H9 (cell line): Measurements from ENCODE around the gene USP47. TPM values are rescaled to one million over a fixed set of nuclear protein-coding genes. Genes with fewer than 3 reads are reported as not detected.

Source experiments
- DNase-seq: peaks from one replicate; pipeline ENCODE4 v3.0.0-alpha.2; 2017
- H2AFZ ChIP-seq: one replicate; pipeline ENCODE4 v1.6.1; 2013; ENCODE audit warnings: mild to moderate bottlenecking, low read length, control low read depth, moderate library complexity
- H2AK5ac ChIP-seq: 2 replicates; pipeline ENCODE4 v1.6.1; 2013; ENCODE audit warnings: low read length, control low read depth, mixed read lengths; ENCODE audit not compliant: insufficient read length
- H2BK120ac ChIP-seq: one replicate; pipeline ENCODE4 v1.6.1; 2013; ENCODE audit warnings: low read depth, mild to moderate bottlenecking, low read length, control low read depth, inconsistent platforms; ENCODE audit not compliant: poor library complexity, severe bottlenecking
- H2BK12ac ChIP-seq: 2 replicates; pipeline ENCODE4 v1.6.1; 2013; ENCODE audit warnings: low read length, control low read depth, mixed read lengths, low read depth; ENCODE audit not compliant: insufficient read length
- H2BK15ac ChIP-seq: 2 replicates; pipeline ENCODE4 v1.6.1; 2013; ENCODE audit warnings: low read depth, low read length, control low read depth
- H2BK20ac ChIP-seq: one replicate; pipeline ENCODE4 v1.6.1; 2013; ENCODE audit warnings: low read depth, mild to moderate bottlenecking, low read length, control low read depth, inconsistent platforms; ENCODE audit not compliant: poor library complexity, severe bottlenecking
- H2BK5ac ChIP-seq: 2 replicates; pipeline ENCODE4 v1.6.1; 2013; ENCODE audit warnings: low read length, control low read depth, mixed read lengths; ENCODE audit not compliant: insufficient read length
- H3K14ac ChIP-seq: 2 replicates; pipeline ENCODE4 v1.6.1; 2013; ENCODE audit warnings: low read length, control low read depth; ENCODE audit not compliant: insufficient read depth
- H3K18ac ChIP-seq: 2 replicates; pipeline ENCODE4 v1.6.1; 2013; ENCODE audit warnings: low read depth, mild to moderate bottlenecking, mixed read lengths, low read length, control low read depth; ENCODE audit not compliant: insufficient read length
- H3K23ac ChIP-seq: 2 replicates; pipeline ENCODE4 v1.6.1; 2013; ENCODE audit warnings: low read length, control low read depth, mixed read lengths, low read depth; ENCODE audit not compliant: insufficient read length
- H3K23me2 ChIP-seq: 2 replicates; pipeline ENCODE4 v1.6.1; 2013; ENCODE audit warnings: low read depth, mild to moderate bottlenecking, mixed read lengths, low read length, control low read depth; ENCODE audit not compliant: insufficient read length, poor library complexity, severe bottlenecking
- H3K27ac ChIP-seq: 2 replicates; pipeline ENCODE4 v1.5.1; 2013; ENCODE audit warnings: low read length, control low read depth, mixed read lengths, low read depth; ENCODE audit not compliant: insufficient read length
- H3K27me3 ChIP-seq: 2 replicates; pipeline ENCODE4 v1.6.1; 2013; ENCODE audit warnings: low read length, control low read depth, inconsistent platforms; ENCODE audit not compliant: insufficient read depth
- H3K4ac ChIP-seq: 2 replicates; pipeline ENCODE4 v1.6.1; 2013; ENCODE audit warnings: low read depth, mild to moderate bottlenecking, control low read depth, inconsistent platforms, low read length, moderate library complexity
- H3K4me1 ChIP-seq: 2 replicates; pipeline ENCODE4 v1.6.1; 2013; ENCODE audit warnings: low read length, control low read depth, inconsistent platforms; ENCODE audit not compliant: insufficient read depth
- H3K4me2 ChIP-seq: 2 replicates; pipeline ENCODE4 v1.6.1; 2013; ENCODE audit warnings: low read length, control low read depth, mixed read lengths; ENCODE audit not compliant: insufficient read length, insufficient read depth
- H3K56ac ChIP-seq: 2 replicates; pipeline ENCODE4 v1.6.1; 2013; ENCODE audit warnings: low read depth, mild to moderate bottlenecking, mixed read lengths, low read length, control low read depth; ENCODE audit not compliant: insufficient read length
- H3K79me1 ChIP-seq: 2 replicates; pipeline ENCODE4 v1.6.1; 2013; ENCODE audit warnings: low read depth, mild to moderate bottlenecking, moderate library complexity, low read length, control low read depth, inconsistent platforms; ENCODE audit not compliant: insufficient read depth, poor library complexity, severe bottlenecking
- H3K79me2 ChIP-seq: 2 replicates; pipeline ENCODE4 v1.6.1; 2013; ENCODE audit warnings: low read length, control low read depth, inconsistent platforms; ENCODE audit not compliant: insufficient read depth
- H3K9ac ChIP-seq: 2 replicates; pipeline ENCODE4 v1.6.1; 2013; ENCODE audit warnings: low read length, control low read depth, mixed read lengths; ENCODE audit not compliant: insufficient read length; ENCODE audit errors: extremely low read depth
- H3K9me3 ChIP-seq: one replicate; pipeline ENCODE4 v1.6.1; 2013; ENCODE audit warnings: low read depth, low read length, inconsistent platforms; ENCODE audit not compliant: control insufficient read depth
- H3T11ph ChIP-seq: one replicate; pipeline ENCODE4 v1.6.1; 2013; ENCODE audit warnings: mild to moderate bottlenecking, low read length, control low read depth, inconsistent platforms
- H4K20me1 ChIP-seq: one replicate; pipeline ENCODE4 v1.6.1; 2013; ENCODE audit not compliant: control insufficient read depth, insufficient read length, insufficient read depth
- H4K5ac ChIP-seq: 2 replicates; pipeline ENCODE4 v1.6.1; 2013; ENCODE audit warnings: low read depth, mild to moderate bottlenecking, mixed read lengths, low read length, control low read depth; ENCODE audit not compliant: insufficient read length
- H4K8ac ChIP-seq: replicated peaks from 2 replicates; pipeline ENCODE4 v1.6.1; 2013; ENCODE audit warnings: low read length, control low read depth, mixed read lengths, low read depth; ENCODE audit not compliant: insufficient read length
- H4K91ac ChIP-seq: 2 replicates; pipeline ENCODE4 v1.6.1; 2013; ENCODE audit warnings: low read depth, mild to moderate bottlenecking, moderate library complexity, mixed read lengths, low read length, control low read depth; ENCODE audit not compliant: insufficient read length
- H3K27ac Mint-ChIP-seq, 3 experiments: 2 replicates in 2 of 3; 3 replicates in 1 of 3; pipeline ENCODE4 v1.8.0; 2020 to 2021; ENCODE audit warnings: mixed read lengths in 3 of 3, mild to moderate bottlenecking in 1 of 3, moderate library complexity in 1 of 3
- H3K27me3 Mint-ChIP-seq: 2 replicates; pipeline ENCODE4 v1.8.0; 2021; ENCODE audit warnings: low read depth, mild to moderate bottlenecking, moderate library complexity, mixed read lengths
- H3K36me3 Mint-ChIP-seq, 3 experiments: 2 replicates in 2 of 3; 3 replicates in 1 of 3; pipeline ENCODE4 v1.8.0; 2020 to 2021; ENCODE audit warnings: low read depth in 3 of 3, mixed read lengths in 3 of 3; ENCODE audit not compliant: insufficient read depth in 1 of 3
- H3K4me1 Mint-ChIP-seq, 2 experiments: 2 replicates each; pipeline ENCODE4 v1.8.0; 2020; ENCODE audit warnings: mixed read lengths in 2 of 2
- H3K4me3 Mint-ChIP-seq, 2 experiments: 2 replicates in 1 of 2; 3 replicates in 1 of 2; pipeline ENCODE4 v1.8.0; 2020 to 2021; ENCODE audit warnings: mild to moderate bottlenecking in 2 of 2, mixed read lengths in 2 of 2, moderate library complexity in 1 of 2
- H3K9me3 Mint-ChIP-seq, 2 experiments: 2 replicates in 1 of 2; 3 replicates in 1 of 2; pipeline ENCODE4 v1.8.0; 2020; ENCODE audit warnings: mild to moderate bottlenecking in 2 of 2, mixed read lengths in 2 of 2, moderate library complexity in 1 of 2
- CTCF ChIP-seq: fragments of 200-600 bp; sonication (generic); conservative IDR thresholded peaks from 3 replicates; pipeline ENCODE4 v1.8.0; 2021; ENCODE audit warnings: antibody characterized with exemption, mild to moderate bottlenecking
- WGBS: extraction: QIAGEN DNeasy Blood & Tissue Kit; methylation state at CpG from one replicate; pipeline ENCODE4 v1.1.7; 2013; ENCODE audit warnings: missing lambda C conversion rate, low lambda C conversion rate, mixed read lengths; ENCODE audit not compliant: insufficient read length; ENCODE audit errors: extremely low coverage; 5-methylcytosine and 5-hydroxymethylcytosine counted together
- total RNA-seq: library from RNA; stranded (reverse); gene quantifications from 2 replicates; pipeline ENCODE4 v1.2.1, GENCODE V29; 2021

Gene USP47
- total RNA-seq, 1 experiment from 2014 or later, result 26.7 TPM

- WGBS, result no CpG with 5 or more reads among the region's 1 CpG
- Histone ChIP-seq H4K91ac (no peak overlapping the region), H3K27ac (no peak overlapping the region), H3K23me2 (no peaks in the 10 kb centered on the region), H3K4me1 (no peaks in the 10 kb centered on the region), H2AFZ (no peak overlapping the region), H2BK120ac (no peak overlapping the region), H3K9ac (no peak overlapping the region), H3K18ac (no peak overlapping the region), H3K79me2 (no peaks in the 10 kb centered on the region), H2BK15ac (no peak overlapping the region), H3K79me1 (no peaks in the 10 kb centered on the region), H2AK5ac (no peak overlapping the region), H2BK5ac (no peak overlapping the region), H3K4me2 (no peak overlapping the region), H3K27me3 (no peaks in the 10 kb centered on the region), H4K8ac (no peak overlapping the region), H3T11ph (no peak overlapping the region), H3K23ac (no peak overlapping the region), H2BK20ac (no peak overlapping the region), H3K4ac (no peak overlapping the region), H4K20me1 (no peaks in the 10 kb centered on the region), H4K5ac (no peak overlapping the region), H2BK12ac (no peak overlapping the region), H3K14ac (no peak overlapping the region), H3K9me3 (no peaks in the 10 kb centered on the region), H3K56ac (no peak overlapping the region)
- H3K27me3 Mint-ChIP-seq, result no peaks in the 10 kb centered on the region
- H3K4me1 Mint-ChIP-seq, result peaks cover 12 to 13% of the 10 kb centered on the region in 2 experiments
- DNase-seq, result no peak
- H3K27ac Mint-ChIP-seq, result peak overlapping the region in 2 of 3 experiments; percentile 13 to 39; a peak in 2 of 7 replicates
- peaks cover 0 to 7% (median 0%) of the 10 kb centered on the region in 3 experiments; a peak in 2 of 7 replicates for H3K36me3 Mint-ChIP-seq
- H3K9me3 Mint-ChIP-seq, result no peaks in the 10 kb centered on the region
- H3K4me3 Mint-ChIP-seq, result no peak overlapping the region
- TF ChIP-seq CTCF, result no peak
Observed at GRCh38 chr11:11916981-11917399, 75.2 kb downstream of the USP47 start.
